Activated CD8-positive, alpha-beta memory T cell treated with anti-CD3 and anti-CD28 coated beads, Interleukin-2, amount 10 ng/mL, durations not matched to agents 7 days and 5 days (primary cell): Measurements from ENCODE around the gene ACSM2A. TPM values are rescaled to one million over a fixed set of nuclear protein-coding genes. Genes with fewer than 3 reads are reported as not detected.
"Not testable (repeated sequence)": the region's sequence is repeated elsewhere in the genome, so short reads cannot be mapped to it uniquely, and the experiment has no call there.

Experiments
- ATAC-seq: fragments of 150-1000 bp; cut with Tn5 transposase; one replicate; pipeline ENCODE4 v1.10.0; 2021; ENCODE audit warnings: moderate library complexity
- CTCF ChIA-PET: fragments of 350-600 bp; sonication (Branson Sonifier 250); formaldehyde crosslinking; loops from one replicate; lab custom pipeline; 2021; ENCODE audit warnings: antibody characterized with exemption; lab: Charles Lee
- DNase-seq: peaks from one replicate; pipeline ENCODE4 v3.0.0-alpha.2; 2020
- H3K27ac Mint-ChIP-seq: one replicate; pipeline ENCODE4 v1.8.0; 2021; ENCODE audit warnings: mild to moderate bottlenecking, mixed read lengths
- H3K27me3 Mint-ChIP-seq: one replicate; pipeline ENCODE4 v1.8.0; 2021; ENCODE audit warnings: mixed read lengths
- H3K36me3 Mint-ChIP-seq: one replicate; pipeline ENCODE4 v1.8.0; 2021; ENCODE audit warnings: mild to moderate bottlenecking, mixed read lengths
- H3K4me1 Mint-ChIP-seq: one replicate; pipeline ENCODE4 v1.8.0; 2021; ENCODE audit warnings: mixed read lengths
- H3K4me3 Mint-ChIP-seq: one replicate; pipeline ENCODE4 v1.8.0; 2021; ENCODE audit warnings: mild to moderate bottlenecking, moderate library complexity, mixed read lengths
- H3K9me3 Mint-ChIP-seq: one replicate; pipeline ENCODE4 v1.8.0; 2022; ENCODE audit warnings: low read depth, mixed read lengths
- total RNA-seq, 2 experiments: library from RNA; stranded (reverse); gene quantifications; one replicate each; pipeline ENCODE4 v1.2.3, GENCODE V29; 2021

ACSM2A gene
- total RNA-seq, 2 experiments from 2014 or later = 0.26 TPM; not detected in 1

GRCh38 chr16:20477188-20477744, 25.9 kb downstream of the ACSM2A start:
- DNase-seq, H3K4me1 Mint-ChIP-seq, H3K9me3 Mint-ChIP-seq, ATAC-seq, H3K36me3 Mint-ChIP-seq, H3K4me3 Mint-ChIP-seq, H3K27me3 Mint-ChIP-seq, H3K27ac Mint-ChIP-seq, CTCF ChIA-PET: not testable (repeated sequence)

GRCh38 chr16:20483989-20484388, 32.7 kb downstream of the ACSM2A start:
- CTCF ChIA-PET, H3K36me3 Mint-ChIP-seq, H3K4me1 Mint-ChIP-seq: not testable (repeated sequence)

GRCh38 chr16:20484726-20485125, 33.4 kb downstream of the ACSM2A start:
- H3K4me1 Mint-ChIP-seq = no peaks in the 10 kb centered on the region
- CTCF ChIA-PET = no interaction called here
- no peak for ATAC-seq
- DNase-seq = no peak
- no peak overlapping the region for H3K4me3 Mint-ChIP-seq
- no peak overlapping the region for H3K27ac Mint-ChIP-seq
- no peaks in the 10 kb centered on the region for H3K9me3 Mint-ChIP-seq
- peaks cover 3% of the 10 kb centered on the region for H3K27me3 Mint-ChIP-seq
- no peaks in the 10 kb centered on the region for H3K36me3 Mint-ChIP-seq

More at GRCh38 chr16:20483989-20484388, 32.7 kb downstream of the ACSM2A start:
- H3K9me3 Mint-ChIP-seq, H3K27ac Mint-ChIP-seq, H3K27me3 Mint-ChIP-seq, ATAC-seq, H3K4me3 Mint-ChIP-seq, DNase-seq: not testable (repeated sequence)

- Mint-ChIP-seq H3K4me3 (no peak overlapping the region), H3K9me3 (no peaks in the 10 kb centered on the region), H3K4me1 (no peaks in the 10 kb centered on the region), H3K27ac (no peak overlapping the region), H3K36me3 (no peaks in the 10 kb centered on the region), H3K27me3 (peaks cover 3% of the 10 kb centered on the region)
- CTCF ChIA-PET = no interaction called here
- ATAC-seq (no peak), DNase-seq (no peak)
Observed at GRCh38 chr16:20485408-20485807, 34.1 kb downstream of the ACSM2A start.

GRCh38 chr16:20490994-20491393, 39.7 kb downstream of the ACSM2A start:
- CTCF ChIA-PET, DNase-seq, H3K36me3 Mint-ChIP-seq, H3K9me3 Mint-ChIP-seq, ATAC-seq, H3K27me3 Mint-ChIP-seq, H3K27ac Mint-ChIP-seq, H3K4me3 Mint-ChIP-seq, H3K4me1 Mint-ChIP-seq: not testable (repeated sequence)

- H3K27ac Mint-ChIP-seq, ATAC-seq, H3K4me3 Mint-ChIP-seq, H3K36me3 Mint-ChIP-seq, H3K4me1 Mint-ChIP-seq, CTCF ChIA-PET, DNase-seq, H3K27me3 Mint-ChIP-seq, H3K9me3 Mint-ChIP-seq: not testable (repeated sequence)
Observed at GRCh38 chr16:20491448-20491847, 40.1 kb downstream of the ACSM2A start.

- no peaks in the 10 kb centered on the region for H3K27me3 Mint-ChIP-seq
- H3K27ac Mint-ChIP-seq = no peak overlapping the region
- no peaks in the 10 kb centered on the region for H3K36me3 Mint-ChIP-seq
- CTCF ChIA-PET = no interaction called here
- H3K4me1 Mint-ChIP-seq = no peaks in the 10 kb centered on the region
- DNase-seq (no peak), ATAC-seq (no peak)
- peaks cover 13% of the 10 kb centered on the region for H3K9me3 Mint-ChIP-seq
- H3K4me3 Mint-ChIP-seq = no peak overlapping the region
Observed at GRCh38 chr16:20504418-20504817, 53.1 kb downstream of the ACSM2A start.

GRCh38 chr16:20507280-20507679, 56.0 kb downstream of the ACSM2A start:
- CTCF ChIA-PET = no interaction called here
- ATAC-seq (no peak), DNase-seq (no peak)
- Mint-ChIP-seq H3K27me3 (no peaks in the 10 kb centered on the region), H3K9me3 (peaks cover 13% of the 10 kb centered on the region), H3K4me1 (no peaks in the 10 kb centered on the region), H3K4me3 (no peak overlapping the region), H3K36me3 (no peaks in the 10 kb centered on the region), H3K27ac (no peak overlapping the region)

GRCh38 chr16:20510323-20510722, 59.0 kb downstream of the ACSM2A start:
- Mint-ChIP-seq H3K27me3 (peaks cover 5% of the 10 kb centered on the region), H3K36me3 (no peaks in the 10 kb centered on the region)

GRCh38 chr16:20515688-20516090, 64.4 kb downstream of the ACSM2A start:
- Mint-ChIP-seq H3K36me3 (no peaks in the 10 kb centered on the region), H3K4me3 (no peak overlapping the region), H3K9me3 (no peaks in the 10 kb centered on the region), H3K27me3 (peaks cover 9% of the 10 kb centered on the region), H3K27ac (no peak overlapping the region), H3K4me1 (no peaks in the 10 kb centered on the region)
- no peak for DNase-seq
- CTCF ChIA-PET = no interaction called here
- ATAC-seq = no peak

More at GRCh38 chr16:20510323-20510722, 59.0 kb downstream of the ACSM2A start:
- CTCF ChIA-PET = no interaction called here
- Mint-ChIP-seq H3K4me3 (no peak overlapping the region), H3K4me1 (no peaks in the 10 kb centered on the region), H3K9me3 (peaks cover 13% of the 10 kb centered on the region), H3K27ac (no peak overlapping the region)
- DNase-seq (no peak), ATAC-seq (no peak)

GRCh38 chr16:20517149-20517548, 65.8 kb downstream of the ACSM2A start:
- Mint-ChIP-seq H3K9me3 (no peaks in the 10 kb centered on the region), H3K36me3 (no peaks in the 10 kb centered on the region), H3K4me1 (no peaks in the 10 kb centered on the region), H3K27me3 (peaks cover 9% of the 10 kb centered on the region), H3K4me3 (no peak overlapping the region), H3K27ac (no peak overlapping the region)
- ATAC-seq (no peak), DNase-seq (no peak)
- CTCF ChIA-PET = no interaction called here

- Mint-ChIP-seq H3K4me3 (no peak overlapping the region), H3K36me3 (no peaks in the 10 kb centered on the region), H3K27me3 (peaks cover 4% of the 10 kb centered on the region), H3K9me3 (no peaks in the 10 kb centered on the region), H3K27ac (no peak overlapping the region), H3K4me1 (no peaks in the 10 kb centered on the region)
- CTCF ChIA-PET = no interaction called here
- DNase-seq (no peak), ATAC-seq (no peak)
Observed at GRCh38 chr16:20519231-20519630, 67.9 kb downstream of the ACSM2A start.

- ATAC-seq (no peak), DNase-seq (no peak)
- Mint-ChIP-seq H3K4me1 (no peaks in the 10 kb centered on the region), H3K36me3 (no peaks in the 10 kb centered on the region), H3K27ac (no peak overlapping the region), H3K4me3 (no peak overlapping the region), H3K9me3 (no peaks in the 10 kb centered on the region), H3K27me3 (peaks cover 4% of the 10 kb centered on the region)
- CTCF ChIA-PET = no interaction called here
Observed at GRCh38 chr16:20520103-20520502, 68.8 kb downstream of the ACSM2A start.

GRCh38 chr16:20531795-20532194, 80.5 kb downstream of the ACSM2A start:
- H3K27ac Mint-ChIP-seq, DNase-seq, H3K9me3 Mint-ChIP-seq, H3K4me1 Mint-ChIP-seq, CTCF ChIA-PET, ATAC-seq, H3K27me3 Mint-ChIP-seq, H3K36me3 Mint-ChIP-seq, H3K4me3 Mint-ChIP-seq: not testable (repeated sequence)
